GM19324 (cell line): ENCODE results near the gene PER2.

ENCODE experiments used
- ATAC-seq: cut with Tn5 transposase; IDR thresholded peaks from one replicate; pipeline ENCODE4 v1.9.1; 2021; ENCODE audit warnings: mild to moderate bottlenecking, moderate library complexity; ENCODE audit not compliant: unreplicated experiment, low FRiP score

PER2 gene

GRCh38 chr2:238235856-238236255 is 52.6 kb downstream of the PER2 start:
- ATAC-seq, result no peak

GRCh38 chr2:238235331-238235732 is 53.1 kb downstream of the PER2 start:
- no peak for ATAC-seq

- no peak for ATAC-seq
Measured at GRCh38 chr2:238233625-238234024, 54.8 kb downstream of the PER2 start.

- no peak for ATAC-seq
Measured at GRCh38 chr2:238231809-238232208, 56.6 kb downstream of the PER2 start.

- ATAC-seq, result peak; percentile 45
Measured at GRCh38 chr2:238231251-238231793, 57.1 kb downstream of the PER2 start.

- no peak for ATAC-seq
Measured at GRCh38 chr2:238230699-238231098, 57.7 kb downstream of the PER2 start.

GRCh38 chr2:238228700-238229099 is 59.7 kb downstream of the PER2 start:
- no peak for ATAC-seq

GRCh38 chr2:238227587-238228032 is 60.8 kb downstream of the PER2 start:
- no peak for ATAC-seq

- ATAC-seq, result no peak
Measured at GRCh38 chr2:238226698-238227586, 61.5 kb downstream of the PER2 start.

GRCh38 chr2:238225911-238226697 is 62.3 kb downstream of the PER2 start:
- ATAC-seq, result no peak

GRCh38 chr2:238225121-238225520 is 63.3 kb downstream of the PER2 start:
- no peak for ATAC-seq

- ATAC-seq, result no peak
Measured at GRCh38 chr2:238224356-238225035, 63.9 kb downstream of the PER2 start.

- no peak for ATAC-seq
Measured at GRCh38 chr2:238220892-238221521, 67.4 kb downstream of the PER2 start.

- no peak for ATAC-seq
Measured at GRCh38 chr2:238220274-238220891, 68.0 kb downstream of the PER2 start.

- no peak for ATAC-seq
Measured at GRCh38 chr2:238216651-238217184, 71.7 kb downstream of the PER2 start.

- ATAC-seq, result no peak
Measured at GRCh38 chr2:238207006-238207405, 81.4 kb downstream of the PER2 start.

GRCh38 chr2:238203973-238204683 is 84.3 kb downstream of the PER2 start:
- ATAC-seq, result no peak

- ATAC-seq, result peak; percentile 98
Measured at GRCh38 chr2:238203094-238203972, 85.1 kb downstream of the PER2 start, which contains the start of gene ILKAP. ILKAP (minus strand) TSS chr2:238203695; CDS start chr2:238203553, 142 bp downstream.
